Right lobe of liver (tissue), 6 donors: Measurements from ENCODE around the gene MTARC1. TPM values are rescaled to one million over a fixed set of nuclear protein-coding genes. Genes with fewer than 3 reads are reported as not detected.

Source experiments
- ATAC-seq, 4 donors: fragments of 200-7000 bp; cut with Tn5 transposase; one replicate each; pipeline ENCODE4 v1.9.1; 2020; ENCODE audit warnings: mild to moderate bottlenecking in 4 of 4, moderate library complexity in 4 of 4
- DNase-seq, 3 donors: peaks; one replicate each; pipeline ENCODE4 v3.0.0-alpha.2; 2020
- H3K27ac ChIP-seq, 3 donors: fragments of 200-600 bp; one replicate each; pipeline ENCODE4 v1.8.0; 2022
- H3K27me3 ChIP-seq, 2 donors: fragments of 200-600 bp; one replicate each; pipeline ENCODE4 v1.8.0; 2022
- H3K36me3 ChIP-seq, 4 donors: fragments of 200-600 bp; sonication (generic) in 1 of 4; one replicate each; pipeline versions ENCODE4 v1.5.1 to v1.8.0; 2017 to 2022; ENCODE audit warnings: control low read depth in 1 of 4
- H3K4me1 ChIP-seq, 4 donors: fragments of 200-600 bp; sonication (generic) in 1 of 4; one replicate each; pipeline versions ENCODE4 v1.5.1 to v1.8.0; 2017 to 2022; ENCODE audit warnings: control low read depth in 1 of 4
- H3K4me3 ChIP-seq, 3 donors: fragments of 200-600 bp; one replicate each; pipeline ENCODE4 v1.8.0; 2022
- H3K9me3 ChIP-seq, 4 donors: fragments of 200-600 bp; sonication (generic) in 1 of 4; one replicate each; pipeline versions ENCODE4 v1.5.1 to v1.8.0; 2017 to 2022; ENCODE audit warnings: control low read depth in 1 of 4
- POLR2A ChIP-seq: fragments of 450-650 bp; IDR thresholded peaks from one replicate; pipeline ENCODE4 v1.6.1; 2017; ENCODE audit warnings: antibody characterized with exemption, mild to moderate bottlenecking
- WGBS: methylation state at CpG from one replicate; pipeline ENCODE4 v1.1.6; 2018; ENCODE audit warnings: low coverage, low lambda C conversion rate; ENCODE audit not compliant: insufficient coverage; ENCODE audit errors: missing lambda C conversion rate; 5-methylcytosine and 5-hydroxymethylcytosine counted together
- intact Hi-C, 2 donors: fragments of 100-400 bp; cut with DNase I; formaldehyde crosslinking; loops; one replicate each; pipeline versions ENCODE4 v1.11.2 to v1.14.1; 2022
- total RNA-seq, 6 experiments: library from RNA; depleted of rRNA in 2 of 6; stranded (reverse); fragments of >200 nt in 2 of 6; fragmentation: NEBNext Ultra II Directional in 3 of 6; extraction: Animal tissue kit (Norgen Biotek cat#: 25700) in 3 of 6; gene quantifications; one replicate each; pipeline versions ENCODE4 v1.1.0 to v1.2.4, GENCODE V29; 2016 to 2023
- TF ChIP-seq, protein P1 (sequence below), 4 donors: fragments of 200-600 bp in 3 of 4; fragments of 450-650 bp in 1 of 4; IDR thresholded peaks; one replicate each; pipeline versions ENCODE4 v1.5.1 to v1.8.0; 2016 to 2022; ENCODE audit warnings: antibody characterized with exemption in 4 of 4, mild to moderate bottlenecking in 2 of 4
- donor health status: DM: no; HTN: yes; CAD: no.
- donor health status: DM: no; HTN: no; CAD: no.
- donor health status: DM: no; HTN: no; CAD: no.
- donor health status: DM: no; HTN: yes; CAD: no.
- donor health status: DM: no; HTN: yes; CAD: no.

Gene MTARC1
- total RNA-seq, 6 experiments from 2014 or later = 14.5 to 83.6 (median 35.2) TPM

GRCh38 chr1:220786057-220786336 lies 716 bp upstream of the MTARC1 start:
- WGBS = 26% methylated on average over 7 of the region's 13 CpGs
- Histone ChIP-seq H3K4me1 (peaks cover 0 to 52% (median 24%) of the 10 kb centered on the region in 4 donors), H3K4me3 (peak overlapping the region; percentile 44 to 67 (median 61)), H3K36me3 (peaks cover 0 to 32% (median 13%) of the 10 kb centered on the region in 4 donors), H3K9me3 (no peaks in the 10 kb centered on the region), H3K27me3 (no peaks in the 10 kb centered on the region), H3K27ac (peak overlapping the region; percentile 43 to 92 (median 88))
- DNase-seq (peak in 1 of 3 donors; percentile 76), ATAC-seq (peak; percentile 27 to 52 (median 32))
- intact Hi-C loops = no loop called here
- no peak for TF ChIP-seq POLR2A
- TF ChIP-seq, protein P1, sequence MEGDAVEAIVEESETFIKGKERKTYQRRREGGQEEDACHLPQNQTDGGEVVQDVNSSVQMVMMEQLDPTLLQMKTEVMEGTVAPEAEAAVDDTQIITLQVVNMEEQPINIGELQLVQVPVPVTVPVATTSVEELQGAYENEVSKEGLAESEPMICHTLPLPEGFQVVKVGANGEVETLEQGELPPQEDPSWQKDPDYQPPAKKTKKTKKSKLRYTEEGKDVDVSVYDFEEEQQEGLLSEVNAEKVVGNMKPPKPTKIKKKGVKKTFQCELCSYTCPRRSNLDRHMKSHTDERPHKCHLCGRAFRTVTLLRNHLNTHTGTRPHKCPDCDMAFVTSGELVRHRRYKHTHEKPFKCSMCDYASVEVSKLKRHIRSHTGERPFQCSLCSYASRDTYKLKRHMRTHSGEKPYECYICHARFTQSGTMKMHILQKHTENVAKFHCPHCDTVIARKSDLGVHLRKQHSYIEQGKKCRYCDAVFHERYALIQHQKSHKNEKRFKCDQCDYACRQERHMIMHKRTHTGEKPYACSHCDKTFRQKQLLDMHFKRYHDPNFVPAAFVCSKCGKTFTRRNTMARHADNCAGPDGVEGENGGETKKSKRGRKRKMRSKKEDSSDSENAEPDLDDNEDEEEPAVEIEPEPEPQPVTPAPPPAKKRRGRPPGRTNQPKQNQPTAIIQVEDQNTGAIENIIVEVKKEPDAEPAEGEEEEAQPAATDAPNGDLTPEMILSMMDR (IDR thresholded peaks at IDR 0.05) = no peak

GRCh38 chr1:220787069-220787619 lies 431 bp downstream of the MTARC1 start:
- Histone ChIP-seq H3K4me3 (peak overlapping the region; percentile 44 to 67 (median 61)), H3K36me3 (peaks cover 0 to 22% (median 7%) of the 10 kb centered on the region in 4 donors), H3K9me3 (no peaks in the 10 kb centered on the region), H3K27ac (peak overlapping the region; percentile 43 to 92 (median 88)), H3K27me3 (no peaks in the 10 kb centered on the region), H3K4me1 (peaks cover 0 to 64% (median 30%) of the 10 kb centered on the region in 4 donors)
- peak; percentile 52 to 69 (median 58) for ATAC-seq
- no peak for TF ChIP-seq POLR2A
- TF ChIP-seq, protein P1 (IDR thresholded peaks at IDR 0.05) = no peak
- intact Hi-C loops = no loop called here
- WGBS = 6% methylated on average over 16 of the region's 32 CpGs
- DNase-seq = peak; percentile 70 to 89 (median 87)

DNA sequence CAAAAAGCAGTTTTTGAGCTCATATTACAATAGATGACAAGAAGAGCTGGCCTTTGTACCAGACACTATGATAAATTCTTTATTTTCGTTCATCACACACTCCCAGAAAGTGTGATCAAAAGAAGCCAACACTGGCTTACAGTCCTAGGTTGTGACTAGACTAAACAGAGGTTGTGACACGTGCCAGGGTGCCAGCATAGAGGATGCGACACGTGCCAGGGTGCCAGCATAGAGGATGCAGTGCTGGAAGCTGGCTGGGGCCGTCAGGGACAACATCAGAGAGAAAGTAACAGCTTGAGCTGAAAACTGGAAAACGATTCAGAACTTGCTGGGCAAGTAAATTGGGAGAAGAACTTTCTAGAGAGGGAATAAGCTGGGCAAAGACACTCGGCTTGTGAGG lies 2.2 kb downstream of the MTARC1 start:
- H3K27ac ChIP-seq = peak overlapping the region; percentile 21 to 92 (median 88)
- H3K27me3 ChIP-seq = no peaks in the 10 kb centered on the region
- ATAC-seq = peak; percentile 7 to 55 (median 28)
- 21% methylated on average over 7 of the region's 7 CpGs for WGBS
- H3K4me1 ChIP-seq = peaks cover 0 to 75% (median 30%) of the 10 kb centered on the region in 4 donors
- no peak for TF ChIP-seq POLR2A
- TF ChIP-seq, protein P1 (IDR thresholded peaks at IDR 0.05) = no peak
- no peaks in the 10 kb centered on the region for H3K9me3 ChIP-seq
- intact Hi-C loops = no loop called here
- H3K4me3 ChIP-seq = no peak overlapping the region
- H3K36me3 ChIP-seq = peaks cover 0 to 5% (median 0%) of the 10 kb centered on the region in 4 donors
- peak; percentile 53 to 89 (median 82) for DNase-seq

DNA sequence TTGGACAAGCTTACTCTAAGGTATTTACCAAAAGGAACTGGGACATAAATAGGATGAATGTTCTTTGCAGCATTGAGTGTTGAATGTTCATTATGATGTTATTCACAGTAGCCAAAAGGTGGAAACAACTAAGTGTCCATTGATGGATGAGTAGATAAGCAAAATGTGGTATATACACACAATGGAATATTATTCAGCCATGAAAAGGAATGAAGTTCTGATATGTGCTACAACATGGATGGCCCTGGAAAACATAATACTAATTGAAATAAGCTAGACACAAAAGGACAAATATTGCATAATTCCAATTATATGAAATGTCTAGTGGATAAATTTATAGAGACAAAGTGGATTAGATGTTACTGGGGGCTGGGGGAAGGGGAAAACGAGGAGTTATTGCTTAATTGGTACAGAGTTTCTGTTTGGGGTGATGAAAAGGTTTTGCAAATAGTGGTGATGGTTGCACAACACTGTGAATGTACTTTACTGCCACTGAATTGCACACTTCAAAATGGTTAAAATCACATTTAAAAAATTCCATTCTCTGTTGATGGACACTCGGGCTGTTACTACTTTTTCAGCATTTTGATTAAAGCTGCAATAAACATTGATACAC lies 2.9 kb downstream of the MTARC1 start:
- Histone ChIP-seq H3K27me3 (no peaks in the 10 kb centered on the region), H3K4me1 (peaks cover 0 to 72% (median 27%) of the 10 kb centered on the region in 4 donors), H3K4me3 (no peak overlapping the region), H3K9me3 (no peaks in the 10 kb centered on the region), H3K27ac (peak overlapping the region; percentile 1 to 92 (median 88)), H3K36me3 (no peaks in the 10 kb centered on the region)
- TF ChIP-seq POLR2A = no peak
- intact Hi-C loops = no loop called here
- ATAC-seq (peak in 3 of 4 donors; percentile 3 to 40 (median 19)), DNase-seq (no peak)
- WGBS = 24% methylated on average over 2 of the region's 2 CpGs

DNA sequence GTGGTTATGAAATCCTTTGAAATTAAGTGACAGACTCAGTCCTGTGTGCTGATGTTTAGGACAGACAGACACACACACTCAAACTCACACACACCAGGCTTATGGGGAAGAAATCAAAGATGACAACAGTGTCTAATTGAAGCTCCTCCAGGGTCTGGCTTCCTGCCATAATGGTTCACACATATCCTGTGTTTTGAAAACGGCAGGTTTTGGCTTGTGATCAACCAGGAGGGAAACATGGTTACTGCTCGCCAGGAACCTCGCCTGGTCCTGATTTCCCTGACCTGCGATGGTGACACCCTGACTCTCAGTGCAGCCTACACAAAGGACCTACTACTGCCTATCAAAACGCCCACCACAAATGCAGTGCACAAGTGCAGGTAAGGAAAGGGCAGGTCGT lies 4.6 kb downstream of the MTARC1 start:
- Histone ChIP-seq H3K4me3 (no peak overlapping the region), H3K27ac (peak overlapping the region in 2 of 3 donors; percentile 88 to 92), H3K27me3 (no peaks in the 10 kb centered on the region), H3K9me3 (no peaks in the 10 kb centered on the region), H3K36me3 (no peaks in the 10 kb centered on the region), H3K4me1 (peaks cover 0 to 61% (median 18%) of the 10 kb centered on the region in 4 donors)
- 16% methylated on average over 6 of the region's 6 CpGs for WGBS
- no peak for TF ChIP-seq POLR2A
- TF ChIP-seq, protein P1 (IDR thresholded peaks at IDR 0.05) = no peak
- intact Hi-C loops = no loop called here
- ATAC-seq = peak in 2 of 4 donors; percentile 1 to 23
- DNase-seq = peak in 1 of 3 donors; percentile 75
